ENCODE results near the gene MAPK10. TPM values are rescaled to one million over a fixed set of nuclear protein-coding genes. Genes with fewer than 3 reads are reported as not detected.

The MAPK10 gene
- total and polyA plus RNA-seq, 2 of the 8 experiments (the other 6 are each of a cell fraction or from before 2014, with no cell fraction given): 2.5 to 3.1 TPM

DNA sequence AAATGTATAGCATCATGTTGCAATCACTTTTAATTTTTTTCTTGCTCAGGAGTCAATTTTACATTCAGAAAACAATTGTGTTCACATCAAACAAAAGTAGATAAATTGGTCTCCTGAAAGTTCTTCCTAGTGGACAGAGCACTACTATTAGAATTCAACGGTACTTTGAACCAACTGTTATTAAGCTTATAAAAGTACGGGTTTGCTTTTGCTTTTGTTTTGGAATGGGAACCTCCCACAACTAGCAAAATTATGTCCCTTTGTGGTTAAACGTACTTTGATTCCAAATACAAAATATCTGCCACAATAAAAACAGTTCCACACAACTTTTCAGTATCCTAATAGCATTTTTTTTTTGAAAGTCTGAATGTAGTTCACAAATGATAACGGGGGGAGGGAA, 8.6 kb upstream of the MAPK10 start:
- no peak overlapping the region for H2BK5ac ChIP-seq (ENCODE audit: low read depth, low read length)
- H3K79me2 ChIP-seq (ENCODE audit: control insufficient read depth in 1 of 2, insufficient read depth in 2 of 2, low read length in 2 of 2): no peaks in the 10 kb centered on the region
- H3K18ac ChIP-seq (ENCODE audit: extremely low read depth, low read length): no peak overlapping the region
- H4K20me1 ChIP-seq (replicated peaks in 1 of 2; ENCODE audit: control insufficient read depth in 1 of 2, insufficient read depth in 2 of 2, low read length in 2 of 2): no peaks in the 10 kb centered on the region
- no peak overlapping the region for H2AFZ ChIP-seq (ENCODE audit: low read length)
- H4K8ac ChIP-seq (ENCODE audit: extremely low read depth, insufficient read depth, low read length): no peak overlapping the region
- no peak overlapping the region for H3K9ac ChIP-seq (replicated peaks in 1 of 4; ENCODE audit: extremely low read depth in 1 of 4, low read depth in 3 of 4, low read length in 3 of 4)
- CTCF ChIA-PET (ENCODE audit: partially characterized antibody): interaction anchor here (0.8 kb wide), 1 partner anchor 1445 kb away, joined by 3 read pairs; no protein-coding TSS in a partner anchor
- POLR2A ChIA-PET (ENCODE audit: partially characterized antibody): no interaction called here
- no peak overlapping the region for H3K14ac ChIP-seq (ENCODE audit: insufficient read length)
- H3K79me1 ChIP-seq (ENCODE audit: low read depth, low read length): no peaks in the 10 kb centered on the region
- H3K4me1 ChIP-seq (replicated peaks in 1 of 4; ENCODE audit: control insufficient read depth in 3 of 4, insufficient read depth in 4 of 4, low read length in 3 of 4): peaks cover 0 to 3% (median 0%) of the 10 kb centered on the region in 4 experiments; a peak in 1 of 7 replicates
- no peak overlapping the region for H2BK120ac ChIP-seq (replicated peaks; ENCODE audit: low read depth, low read length)
- H3K56ac ChIP-seq (replicated peaks; ENCODE audit: insufficient read length, low read depth, low read length): no peak overlapping the region
- no peak overlapping the region for H2BK20ac ChIP-seq (ENCODE audit: low read length)
- H3K23ac ChIP-seq (ENCODE audit: insufficient read length): no peak overlapping the region
- H3K4ac ChIP-seq (replicated peaks; ENCODE audit: insufficient read length, low read depth, low read length): no peak overlapping the region
- no peak overlapping the region for H4K5ac ChIP-seq (ENCODE audit: insufficient read length, low read depth, low read length)
- no peak overlapping the region for H4K91ac ChIP-seq (replicated peaks; ENCODE audit: insufficient read length, low read length)
- no peak overlapping the region for H2BK12ac ChIP-seq (ENCODE audit: low read depth, low read length)
- no peaks in the 10 kb centered on the region for H3K36me3 ChIP-seq (ENCODE audit: control insufficient read depth in 2 of 4, insufficient read depth in 4 of 4, low read length in 3 of 4)
- H3K27ac ChIP-seq (ENCODE audit: low read depth, low read length): no peak overlapping the region
- H3K4me2 ChIP-seq (ENCODE audit: insufficient read depth in 1 of 2, low read depth in 2 of 2, low read length in 2 of 2): no peak overlapping the region
- H3K4me3 ChIP-seq (ENCODE audit: extremely low read depth in 1 of 4, insufficient read depth in 2 of 4, low read depth in 3 of 4, low read length in 4 of 4): no peak overlapping the region
- DNase-seq (ENCODE audit: low read depth in 1 of 2, low spot score in 2 of 2): no peak
- WGBS, 2 experiments (ENCODE audit: extremely low coverage in 1 of 2, insufficient coverage in 1 of 2, insufficient read length in 1 of 2, insufficient replicate concordance in 2 of 2, low coverage in 1 of 2, low lambda C conversion rate in 2 of 2, missing lambda C conversion rate in 1 of 2): 90% methylated on average over 4 of the region's 4 CpGs; no CpG with 5 or more reads in 1 of the 2 experiments
- no peaks in the 10 kb centered on the region for H3K27me3 ChIP-seq (replicated peaks in 1 of 4; ENCODE audit: control insufficient read depth in 3 of 4, extremely low read depth in 1 of 4, insufficient read depth in 3 of 4, low read length in 3 of 4)
- H2BK15ac ChIP-seq (ENCODE audit: low read length): no peak overlapping the region
- H3K9me3 ChIP-seq (ENCODE audit: insufficient read depth in 2 of 2, low read depth in 1 of 2, low read length in 1 of 2): no peaks in the 10 kb centered on the region
- no peaks in the 10 kb centered on the region for H3K23me2 ChIP-seq (ENCODE audit: low read depth, low read length)
- no peak for FAIRE-seq
- no peak overlapping the region for H2AK5ac ChIP-seq (ENCODE audit: low read depth, low read length)
- TF ChIP-seq CTBP2 (IDR thresholded peaks at IDR 0.05; ENCODE audit: borderline replicate concordance, insufficient read depth, insufficient read length, low read length) (no peak), MAFK (IDR thresholded peaks at IDR 0.05; ENCODE audit: low read depth, low read length) (no peak), NRF1 (IDR thresholded peaks at IDR 0.05; ENCODE audit: low read depth, low read length) (no peak), ZNF274 (IDR thresholded peaks at IDR 0.05; ENCODE audit: borderline replicate concordance, extremely low read depth, low read length) (no peak)
- TF ChIP-seq, protein P1, sequence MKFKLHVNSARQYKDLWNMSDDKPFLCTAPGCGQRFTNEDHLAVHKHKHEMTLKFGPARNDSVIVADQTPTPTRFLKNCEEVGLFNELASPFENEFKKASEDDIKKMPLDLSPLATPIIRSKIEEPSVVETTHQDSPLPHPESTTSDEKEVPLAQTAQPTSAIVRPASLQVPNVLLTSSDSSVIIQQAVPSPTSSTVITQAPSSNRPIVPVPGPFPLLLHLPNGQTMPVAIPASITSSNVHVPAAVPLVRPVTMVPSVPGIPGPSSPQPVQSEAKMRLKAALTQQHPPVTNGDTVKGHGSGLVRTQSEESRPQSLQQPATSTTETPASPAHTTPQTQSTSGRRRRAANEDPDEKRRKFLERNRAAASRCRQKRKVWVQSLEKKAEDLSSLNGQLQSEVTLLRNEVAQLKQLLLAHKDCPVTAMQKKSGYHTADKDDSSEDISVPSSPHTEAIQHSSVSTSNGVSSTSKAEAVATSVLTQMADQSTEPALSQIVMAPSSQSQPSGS (IDR thresholded peaks at IDR 0.05; ENCODE audit: low read length): no peak
- TF ChIP-seq, protein P2, sequence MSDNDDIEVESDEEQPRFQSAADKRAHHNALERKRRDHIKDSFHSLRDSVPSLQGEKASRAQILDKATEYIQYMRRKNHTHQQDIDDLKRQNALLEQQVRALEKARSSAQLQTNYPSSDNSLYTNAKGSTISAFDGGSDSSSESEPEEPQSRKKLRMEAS (IDR thresholded peaks at IDR 0.05): no peak
- TF ChIP-seq, protein P3, sequence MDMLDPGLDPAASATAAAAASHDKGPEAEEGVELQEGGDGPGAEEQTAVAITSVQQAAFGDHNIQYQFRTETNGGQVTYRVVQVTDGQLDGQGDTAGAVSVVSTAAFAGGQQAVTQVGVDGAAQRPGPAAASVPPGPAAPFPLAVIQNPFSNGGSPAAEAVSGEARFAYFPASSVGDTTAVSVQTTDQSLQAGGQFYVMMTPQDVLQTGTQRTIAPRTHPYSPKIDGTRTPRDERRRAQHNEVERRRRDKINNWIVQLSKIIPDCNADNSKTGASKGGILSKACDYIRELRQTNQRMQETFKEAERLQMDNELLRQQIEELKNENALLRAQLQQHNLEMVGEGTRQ (IDR thresholded peaks at IDR 0.05; ENCODE audit: low read length): no peak
